Right lung (tissue), 5 donors: ENCODE data around the gene DUSP8. TPM values are rescaled to one million over a fixed set of nuclear protein-coding genes. Genes with fewer than 3 reads are reported as not detected.
"Not testable (repeated sequence)": the region's sequence is repeated elsewhere in the genome, so short reads cannot be mapped to it uniquely, and the experiment has no call there.

Experiments used
- DNase-seq, 2 donors: peaks; one replicate each; pipeline ENCODE4 v3.0.0-alpha.2; 2013
- polyA plus RNA-seq, 5 donors: library from polyadenylated mRNA; unstranded; fragments of 120-200 nt; gene quantifications; one replicate each; pipeline versions ENCODE4 v1.2.1 to v1.2.3, GENCODE V29; 2013; ENCODE audit warnings: inconsistent platforms in 1 of 5, low replicate concordance in 1 of 5; ENCODE audit not compliant: insufficient read length in 5 of 5, insufficient read depth in 1 of 5

DUSP8 gene
- polyA plus RNA-seq, 5 donors: 0.85 to 1.8 (median 1.2) TPM

DNA sequence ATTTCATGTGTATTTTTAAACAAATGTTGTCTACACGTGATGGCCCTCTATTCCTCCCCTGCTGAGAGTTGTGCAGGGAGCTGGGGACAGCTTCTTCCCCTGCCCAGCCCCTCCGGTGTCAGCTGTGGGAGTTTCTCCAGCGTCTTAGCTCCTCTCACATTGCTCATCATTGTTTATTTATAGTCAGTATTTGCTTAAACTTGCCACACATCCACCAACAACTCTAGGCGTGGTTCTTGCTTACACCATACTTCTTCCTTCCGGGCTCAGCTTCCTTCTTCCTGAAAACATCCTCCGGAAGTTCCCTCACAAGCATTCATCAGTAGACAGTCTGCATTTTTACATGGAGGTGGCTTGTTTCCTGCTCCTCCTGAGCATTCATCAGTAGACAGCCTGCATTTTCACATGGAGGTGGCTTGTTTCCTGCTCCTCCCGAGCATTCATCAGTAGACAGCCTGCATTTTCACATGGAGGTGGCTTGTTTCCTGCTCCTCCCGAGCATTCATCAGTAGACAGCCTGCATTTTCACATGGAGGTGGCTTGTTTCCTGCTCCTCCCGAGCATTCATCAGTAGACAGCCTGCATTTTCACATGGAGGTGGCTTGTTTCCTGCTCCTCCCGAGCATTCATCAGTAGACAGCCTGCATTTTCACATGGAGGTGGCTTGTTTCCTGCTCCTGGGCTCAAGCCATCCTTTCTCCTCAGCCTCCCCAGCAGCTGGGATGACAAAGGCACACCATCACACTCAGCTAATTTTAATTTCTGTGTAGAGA, 17.3 kb upstream of the DUSP8 start:
- DNase-seq: not testable (repeated sequence)

DNA sequence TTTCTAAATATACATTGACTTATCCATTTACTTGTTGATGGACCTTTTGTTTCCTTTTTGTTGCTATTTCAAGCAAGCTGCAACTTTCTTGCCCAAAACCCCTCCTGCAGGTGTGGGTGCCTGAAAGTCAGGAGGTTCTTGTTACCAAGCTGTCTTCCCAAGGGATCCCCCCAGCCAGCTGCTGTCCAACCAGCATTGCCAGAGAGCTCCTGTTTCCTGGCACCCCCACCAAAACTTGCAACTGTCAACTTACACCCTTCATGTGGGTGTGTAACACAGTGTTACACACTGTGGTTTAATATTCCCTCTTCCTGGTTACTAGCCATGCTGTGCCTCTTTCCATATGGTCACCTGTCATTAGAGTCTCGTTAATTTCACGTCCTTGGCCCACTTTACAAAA, 14.6 kb upstream of the DUSP8 start:
- DNase-seq: no peak

DNA sequence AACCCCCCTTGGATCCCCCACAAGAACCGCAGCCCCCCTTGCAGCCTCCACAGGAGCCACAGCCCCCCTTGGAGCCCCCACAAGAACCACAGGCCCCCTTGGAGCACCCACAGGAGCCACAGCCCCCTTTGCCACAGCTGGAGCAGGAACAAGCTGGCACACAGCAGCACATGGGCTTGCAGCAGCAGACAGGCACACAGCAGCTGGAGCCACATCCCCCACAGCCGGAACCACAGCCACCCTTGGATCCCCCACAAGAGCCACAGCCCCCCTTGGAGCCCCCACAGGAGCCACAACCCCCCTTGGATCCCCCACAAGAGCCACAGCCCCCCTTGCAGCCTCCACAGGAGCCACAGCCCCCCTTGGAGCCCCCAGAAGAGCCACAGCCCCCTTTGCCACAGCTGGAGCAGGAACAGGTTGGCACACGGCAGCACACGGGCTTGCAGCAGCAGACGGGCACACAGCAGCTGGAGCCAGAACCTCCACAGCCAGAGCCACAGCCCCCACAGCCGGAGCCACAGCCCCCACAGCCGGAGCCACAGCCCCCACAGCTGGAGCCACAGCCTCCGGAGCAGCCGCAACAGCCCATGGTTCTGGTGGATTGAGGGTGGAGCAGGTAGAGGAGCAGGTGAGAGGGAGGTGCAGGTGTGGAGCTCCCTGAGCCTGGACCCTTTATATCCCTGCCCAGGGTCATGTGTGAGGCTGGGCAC, 12.7 kb upstream of the DUSP8 start, which contains the start of gene KRTAP5-1:
Gene KRTAP5-1, minus strand, starts transcription at position 623 of the 710 bp plus-strand sequence. Its CDS starts 34 bp downstream, at position 589.
- not testable (repeated sequence) for DNase-seq

DNA sequence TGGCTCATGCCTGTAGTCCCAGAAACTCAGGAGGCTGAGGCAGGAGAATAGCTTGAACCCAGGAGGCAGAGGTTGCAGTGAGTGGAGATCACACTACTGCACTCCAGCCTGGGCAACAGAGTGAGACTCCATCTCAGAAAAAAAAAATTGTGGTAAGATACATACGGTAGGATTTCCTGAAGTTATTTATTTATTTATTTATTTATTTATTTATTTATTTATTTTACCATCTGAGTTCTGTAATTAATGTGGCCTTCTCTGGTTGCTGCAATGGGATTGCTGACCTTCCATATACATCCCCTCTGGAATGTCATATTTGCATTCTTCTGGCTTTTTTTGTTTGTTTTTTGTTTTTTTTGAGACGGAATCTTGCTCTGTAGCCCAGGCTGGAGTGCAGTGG, 10.8 kb upstream of the DUSP8 start:
- DNase-seq: not testable (repeated sequence)

DNA sequence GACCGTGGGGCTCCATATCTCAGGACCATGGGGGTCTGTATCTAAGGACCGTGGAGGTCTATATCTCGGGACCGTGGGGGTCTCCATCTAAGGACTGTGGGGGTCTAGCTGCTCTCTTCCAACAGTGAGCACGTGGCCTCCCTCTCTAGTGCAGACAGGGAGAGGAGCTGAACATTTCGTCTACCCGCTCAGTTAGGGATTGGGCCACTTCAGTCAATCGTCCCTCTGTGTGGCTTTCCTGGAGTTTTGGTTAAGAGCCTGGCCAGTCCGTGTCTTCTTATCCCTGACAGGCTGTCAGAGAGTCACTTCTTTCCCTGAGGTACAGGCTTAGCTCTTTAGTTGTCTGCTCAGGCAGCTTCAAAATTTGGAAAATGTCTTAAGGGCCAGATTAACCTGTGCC, 9.9 kb upstream of the DUSP8 start:
- DNase-seq: no peak

DNA sequence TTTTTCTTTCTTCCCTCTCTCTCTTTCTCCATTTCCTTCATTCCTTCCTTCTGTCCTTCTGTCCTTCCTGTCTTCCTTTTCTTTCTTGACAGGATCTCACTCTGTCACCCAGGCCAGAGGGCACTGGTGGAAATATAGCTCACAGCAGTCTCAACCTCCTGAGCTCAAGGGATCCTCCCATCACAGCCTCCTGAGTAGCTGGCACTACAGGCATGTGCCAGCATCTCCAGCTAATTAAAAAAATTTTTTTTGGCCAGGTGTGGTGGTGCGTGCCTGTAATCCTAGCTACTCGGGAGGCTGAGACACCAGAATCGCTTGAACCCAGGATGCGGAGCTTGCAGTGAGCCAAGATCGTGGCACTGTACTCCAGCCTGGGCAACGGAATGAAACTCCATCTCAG, 4.8 kb upstream of the DUSP8 start:
- no peak for DNase-seq

DNA sequence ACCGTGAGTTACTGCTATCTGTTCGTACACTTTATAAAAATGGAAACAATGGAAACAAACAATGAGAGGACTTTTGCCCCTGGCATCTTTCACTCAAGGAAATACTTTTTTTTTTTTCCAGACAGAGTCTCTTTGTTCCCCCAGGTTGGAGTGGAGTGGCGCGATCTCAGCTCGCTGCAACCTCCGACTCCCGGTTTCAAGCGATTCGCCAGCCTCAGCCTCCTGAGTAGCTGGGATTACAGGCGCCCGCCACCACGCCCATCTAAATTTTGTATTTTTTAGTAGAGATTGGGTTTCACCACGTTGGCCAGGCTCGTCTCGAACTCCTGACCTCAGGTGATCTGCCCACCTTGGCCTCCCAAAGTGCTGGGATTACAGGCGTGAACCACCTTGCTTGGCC, 3.7 kb upstream of the DUSP8 start:
- not testable (repeated sequence) for DNase-seq

DNA sequence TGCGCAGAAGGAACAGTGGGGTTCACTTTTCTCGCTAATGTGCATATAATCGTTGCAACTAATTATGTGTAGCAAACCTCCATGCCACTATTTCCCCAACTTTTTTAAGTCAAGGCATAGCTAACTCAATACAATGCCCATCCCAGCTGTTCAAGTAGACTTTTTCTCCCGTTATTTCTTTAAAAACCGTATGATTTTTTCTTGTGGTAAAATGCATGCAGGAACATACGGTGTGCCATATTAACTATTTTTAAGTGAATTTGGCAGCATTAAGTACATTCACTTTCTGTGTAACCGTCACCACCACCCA, 2.8 kb upstream of the DUSP8 start:
- DNase-seq: no peak

DNA sequence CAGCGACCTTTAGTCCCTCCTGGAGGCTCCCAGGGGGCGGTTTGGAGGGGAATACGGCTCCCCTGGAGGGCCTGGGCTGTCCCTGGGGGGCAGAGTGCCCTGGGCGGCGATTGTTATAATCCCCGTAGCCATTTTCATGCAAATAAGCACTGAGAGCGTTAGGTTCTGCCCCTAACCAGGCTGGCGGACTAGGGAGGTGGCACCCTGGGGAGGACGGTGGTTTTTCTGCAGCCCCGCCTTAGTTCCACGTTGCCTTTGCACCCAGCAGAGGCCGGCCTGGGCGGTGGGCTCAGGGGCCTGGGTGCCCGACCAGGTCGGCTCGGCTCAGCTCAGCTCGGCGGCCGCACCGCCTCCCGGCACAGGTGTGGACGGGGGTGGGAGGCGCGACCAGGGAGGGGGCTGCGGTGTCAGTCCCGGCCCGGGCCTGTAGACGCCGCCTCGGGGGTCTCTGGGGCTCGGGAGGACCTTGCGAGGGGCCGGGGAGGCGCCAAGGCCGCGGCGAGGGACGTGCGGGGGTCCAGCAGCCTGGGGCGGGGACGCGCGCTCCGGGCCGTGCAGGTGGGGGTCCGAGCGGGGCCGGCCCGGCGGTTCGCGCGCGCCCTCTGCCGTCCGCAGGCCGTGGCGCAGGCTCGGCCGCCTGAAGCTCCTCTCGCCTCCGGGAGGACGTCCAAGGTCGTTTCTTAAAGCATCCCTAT, 2.3 kb upstream of the DUSP8 start:
- DNase-seq: no peak

DNA sequence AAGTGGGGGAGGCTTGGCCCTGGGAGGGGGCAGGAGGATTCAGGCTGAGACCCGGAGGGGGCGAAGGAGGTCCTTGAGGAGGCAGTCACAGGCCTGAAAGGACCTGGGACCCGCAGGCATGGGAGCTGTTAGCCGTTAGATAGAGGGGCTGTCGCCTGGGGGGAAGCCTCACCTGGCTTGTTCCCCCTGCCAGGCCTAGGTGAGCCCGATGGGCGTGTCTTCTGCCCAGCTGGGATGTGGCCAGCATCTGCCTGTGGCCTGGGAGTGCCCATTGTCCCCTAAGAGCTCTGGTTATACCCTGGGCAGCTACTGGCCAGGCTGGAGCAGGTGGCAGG, 1.8 kb upstream of the DUSP8 start:
- DNase-seq: no peak

DNA sequence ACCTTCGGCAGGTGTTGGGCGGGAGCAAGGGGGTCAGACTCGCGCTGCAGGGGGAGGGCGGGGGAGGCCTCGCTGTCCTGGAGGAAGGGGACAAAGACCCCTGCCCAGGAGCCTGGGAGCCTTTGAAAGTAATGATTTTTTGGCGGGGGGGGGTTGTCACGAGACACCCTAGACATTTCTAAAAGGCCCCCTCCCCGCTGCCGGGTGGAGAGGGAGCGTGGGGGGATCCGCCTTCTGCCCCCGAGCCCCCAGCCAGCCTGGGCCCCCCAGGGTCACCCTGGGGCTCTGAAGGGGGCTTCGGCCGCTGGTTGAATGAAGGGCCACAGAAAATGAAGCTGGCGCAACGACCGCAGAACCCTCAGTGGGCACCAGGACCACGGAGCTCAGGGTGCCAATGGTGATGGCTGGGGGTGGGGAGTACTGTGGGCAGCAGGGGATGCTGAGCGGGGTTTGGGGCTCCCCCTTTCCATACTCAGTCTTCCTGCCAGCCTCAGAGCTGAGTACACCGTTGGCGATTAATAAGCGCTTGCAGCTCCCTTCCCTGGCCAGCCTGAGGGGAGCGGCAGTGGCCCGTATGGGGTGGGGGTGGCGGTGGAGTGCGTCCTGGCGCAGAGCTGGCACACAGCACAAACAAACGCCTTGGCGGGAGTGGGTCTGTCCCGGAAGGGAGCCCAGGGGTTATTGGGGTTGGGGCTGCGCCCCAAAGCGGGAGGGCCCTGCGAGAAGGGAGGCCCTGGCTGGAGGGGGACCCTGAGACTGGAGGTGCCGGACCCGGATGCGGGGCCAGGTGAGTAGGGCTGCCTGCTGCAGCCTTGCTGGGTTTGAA, 1.2 kb upstream of the DUSP8 start:
- no peak for DNase-seq

DNA sequence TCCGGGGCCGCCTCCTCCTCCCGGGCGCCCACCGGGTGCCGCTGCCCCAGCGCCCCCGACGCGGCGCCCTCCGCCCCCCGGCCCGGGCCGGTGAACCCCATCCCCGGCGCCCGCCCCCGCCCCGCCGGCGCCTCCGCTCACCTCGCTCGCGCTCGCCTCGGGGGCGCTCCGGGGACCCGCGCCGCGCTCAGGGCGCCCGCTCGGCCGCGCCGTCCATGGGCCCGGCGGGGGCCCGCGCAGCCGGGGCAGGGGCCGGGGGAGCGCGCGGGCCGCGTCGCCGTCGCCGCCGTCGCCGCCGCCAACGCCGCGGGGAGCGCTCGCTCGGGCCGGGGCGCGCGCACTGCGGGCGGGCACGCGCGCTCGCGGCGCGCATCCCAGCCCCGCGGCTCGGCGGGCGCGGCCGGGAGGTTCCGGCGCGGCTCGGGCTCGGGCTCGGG, 293 bp downstream of the DUSP8 start:
- no peak for DNase-seq

DNA sequence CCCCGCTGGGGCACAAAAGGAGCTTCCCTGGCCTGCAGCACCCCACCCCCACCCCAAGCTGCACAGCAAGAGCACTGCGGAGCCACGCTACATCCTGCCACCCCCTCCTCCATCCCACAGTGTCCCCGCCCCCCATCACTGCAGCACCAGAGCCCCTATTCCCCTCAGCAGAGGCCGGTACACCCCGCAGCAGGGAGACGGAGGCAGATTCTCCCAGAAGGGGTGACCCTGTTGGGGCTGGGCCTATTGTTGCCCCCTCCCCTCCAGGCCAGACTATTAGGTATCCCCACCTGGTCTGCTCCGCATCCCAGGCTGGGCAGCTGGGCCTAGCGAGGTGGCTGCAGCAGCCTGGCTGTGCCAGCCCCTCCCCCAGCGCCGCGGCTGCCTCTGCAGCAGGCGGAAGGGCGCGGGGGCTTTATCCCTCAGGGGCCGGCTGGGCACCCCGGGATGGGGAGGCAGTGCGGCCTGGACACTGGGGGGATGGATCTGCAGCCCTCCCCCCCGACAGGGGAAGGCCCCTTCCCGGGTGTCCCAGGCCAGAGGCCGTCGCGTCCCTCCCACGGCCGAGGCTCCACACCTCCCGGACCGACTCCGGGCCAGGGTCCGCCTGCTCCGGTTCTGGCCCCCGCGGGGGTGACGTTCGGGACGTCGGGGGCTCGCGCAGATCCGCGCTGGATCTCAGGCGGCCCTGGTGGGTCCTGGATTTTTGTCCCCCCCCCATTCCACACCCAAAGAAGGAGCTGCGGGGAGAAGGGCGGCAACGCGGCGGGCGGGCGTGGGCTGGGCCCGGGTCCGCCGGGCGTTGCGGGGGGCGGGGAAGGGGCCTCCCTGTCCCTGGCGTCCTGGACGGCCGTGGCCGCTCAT, 943 bp downstream of the DUSP8 start:
- DNase-seq: no peak

DNA sequence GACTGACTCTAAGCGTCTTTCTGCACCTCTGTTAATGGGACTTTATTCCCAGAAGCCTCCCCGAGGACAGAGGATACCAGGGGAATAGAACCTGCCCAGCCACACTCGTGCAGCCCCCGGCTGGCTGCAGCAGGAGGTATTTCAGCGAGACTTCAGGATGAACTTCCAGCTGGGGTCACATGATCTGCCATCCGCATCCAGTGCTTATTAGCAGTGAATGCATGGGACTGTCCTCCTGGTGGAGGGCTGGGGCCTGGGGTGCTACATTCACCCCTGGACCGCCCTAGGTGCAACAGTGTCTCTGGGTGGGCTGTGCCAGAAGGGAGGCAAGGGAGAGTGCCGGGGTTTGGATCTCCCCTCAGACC, 1.6 kb downstream of the DUSP8 start:
- DNase-seq: no peak

DNA sequence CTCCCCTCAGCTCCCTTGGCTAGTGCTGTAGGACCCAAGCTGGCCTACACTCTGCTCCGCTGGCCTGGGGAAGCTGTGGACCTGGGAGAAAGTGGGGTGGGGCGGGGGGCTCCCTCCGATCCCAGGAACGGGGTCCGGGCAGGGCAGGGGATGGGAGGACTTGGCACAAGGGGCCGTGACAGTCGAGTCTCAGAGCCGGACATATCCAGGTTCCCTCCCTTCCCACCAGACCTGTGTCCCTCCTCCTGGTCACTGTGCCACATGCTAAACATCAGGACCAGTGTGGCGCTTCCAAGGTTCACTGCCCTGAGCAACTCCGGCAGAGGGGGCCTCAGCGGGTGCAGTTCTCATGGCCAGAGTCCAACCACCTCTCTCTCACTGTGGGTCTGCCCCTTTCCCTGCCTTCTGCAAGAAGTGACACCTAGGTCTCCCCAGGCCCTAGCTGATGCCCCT, 2.0 kb downstream of the DUSP8 start:
- DNase-seq: no peak

DNA sequence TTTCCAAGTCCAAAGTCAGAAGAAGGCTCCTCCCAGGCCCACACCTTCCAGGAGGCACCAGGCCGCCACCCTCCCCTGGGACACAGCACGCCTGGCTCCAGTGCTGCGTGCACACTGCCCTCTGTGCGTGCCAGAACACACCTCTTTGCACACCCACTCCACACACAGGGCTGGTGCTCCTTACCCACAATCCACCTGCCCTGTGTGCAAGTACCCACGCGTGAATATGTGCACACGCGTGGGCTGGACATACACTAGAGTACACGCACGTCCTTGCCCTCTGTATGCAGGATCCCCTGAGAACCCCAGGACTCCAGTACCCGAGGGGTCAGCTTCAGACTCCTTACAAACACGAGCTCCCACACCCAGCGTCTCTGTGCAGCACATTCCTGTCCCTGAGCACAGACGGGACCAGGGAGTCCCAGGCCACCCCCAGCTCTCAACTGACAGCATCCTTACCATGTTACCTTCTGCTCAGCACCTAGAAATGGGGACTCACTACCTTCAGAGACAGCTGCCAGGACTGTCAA, 2.8 kb downstream of the DUSP8 start:
- no peak for DNase-seq

DNA sequence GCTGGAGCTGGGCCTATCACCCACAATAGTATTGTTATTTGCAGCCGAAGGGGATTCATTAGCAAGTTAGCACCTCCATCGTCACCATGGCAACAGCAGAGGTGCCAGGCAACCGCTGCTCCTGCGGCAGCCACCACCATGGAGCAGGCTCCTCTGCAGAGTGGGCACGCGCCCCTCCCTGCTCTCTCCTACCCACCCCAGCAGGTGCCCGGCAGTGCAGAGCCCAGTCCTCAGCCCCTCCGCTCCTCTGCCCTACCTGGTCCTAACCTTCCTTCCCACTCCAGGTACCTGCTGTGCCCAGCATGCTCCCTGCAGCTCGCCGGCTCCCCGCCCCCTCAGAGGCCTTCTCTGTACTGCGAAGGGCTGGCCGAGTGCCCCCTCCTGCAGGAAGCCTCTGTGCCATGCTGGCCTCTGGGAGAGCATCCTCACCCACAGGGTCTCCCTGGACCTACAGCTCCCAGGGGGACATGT, 3.6 kb downstream of the DUSP8 start:
- no peak for DNase-seq

DNA sequence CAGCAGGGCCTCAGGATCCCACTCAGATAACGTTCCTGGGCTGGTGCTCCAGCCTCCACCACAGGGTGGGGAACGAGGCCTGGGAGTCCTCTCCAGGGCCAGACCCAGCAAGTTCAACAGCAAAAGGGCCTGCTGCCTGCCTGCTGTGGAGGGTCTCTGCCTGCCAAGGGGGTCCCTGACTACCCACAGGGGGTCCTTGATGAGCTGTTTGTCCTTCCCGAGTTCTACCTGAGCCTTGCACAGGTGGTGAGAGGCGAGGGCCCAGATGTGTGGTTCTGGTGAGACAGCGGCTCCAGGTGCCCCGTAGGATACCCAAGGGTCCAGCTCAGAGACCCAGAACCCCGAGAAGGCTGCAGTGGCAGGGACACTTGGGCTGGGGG, 4.4 kb downstream of the DUSP8 start:
- no peak for DNase-seq

DNA sequence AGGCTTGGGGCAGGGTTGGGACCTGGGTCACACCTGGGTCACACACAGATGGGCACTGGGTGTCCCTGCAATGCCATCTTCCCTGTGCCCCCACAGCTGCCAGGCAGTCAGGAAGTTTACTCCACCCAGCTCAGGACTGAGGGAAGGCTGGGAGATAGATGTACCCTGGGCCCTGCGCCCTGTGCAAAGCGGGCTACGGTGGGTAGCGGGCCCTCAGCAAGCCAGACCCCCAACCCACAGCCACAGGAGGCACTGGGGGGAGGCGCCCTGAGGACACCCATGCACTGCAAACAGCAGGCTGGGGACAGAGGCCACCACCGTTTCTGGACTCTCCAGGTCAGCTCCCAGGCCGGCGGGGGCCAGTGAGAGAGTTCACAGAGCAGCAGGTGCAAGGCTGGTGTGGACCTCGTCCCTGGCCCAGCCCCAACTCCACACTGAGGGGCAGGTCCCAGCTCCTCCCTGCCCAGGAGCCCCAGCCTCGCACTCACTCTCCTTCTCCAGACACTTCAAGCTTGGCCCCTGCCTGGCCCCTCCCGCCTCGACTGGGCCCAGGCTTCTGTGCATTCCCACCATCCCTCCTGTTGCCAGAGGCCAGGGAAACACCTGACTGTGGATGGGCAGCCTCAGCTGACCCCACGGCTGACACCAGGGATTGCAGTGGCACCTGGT, 4.9 kb downstream of the DUSP8 start:
- no peak for DNase-seq

DNA sequence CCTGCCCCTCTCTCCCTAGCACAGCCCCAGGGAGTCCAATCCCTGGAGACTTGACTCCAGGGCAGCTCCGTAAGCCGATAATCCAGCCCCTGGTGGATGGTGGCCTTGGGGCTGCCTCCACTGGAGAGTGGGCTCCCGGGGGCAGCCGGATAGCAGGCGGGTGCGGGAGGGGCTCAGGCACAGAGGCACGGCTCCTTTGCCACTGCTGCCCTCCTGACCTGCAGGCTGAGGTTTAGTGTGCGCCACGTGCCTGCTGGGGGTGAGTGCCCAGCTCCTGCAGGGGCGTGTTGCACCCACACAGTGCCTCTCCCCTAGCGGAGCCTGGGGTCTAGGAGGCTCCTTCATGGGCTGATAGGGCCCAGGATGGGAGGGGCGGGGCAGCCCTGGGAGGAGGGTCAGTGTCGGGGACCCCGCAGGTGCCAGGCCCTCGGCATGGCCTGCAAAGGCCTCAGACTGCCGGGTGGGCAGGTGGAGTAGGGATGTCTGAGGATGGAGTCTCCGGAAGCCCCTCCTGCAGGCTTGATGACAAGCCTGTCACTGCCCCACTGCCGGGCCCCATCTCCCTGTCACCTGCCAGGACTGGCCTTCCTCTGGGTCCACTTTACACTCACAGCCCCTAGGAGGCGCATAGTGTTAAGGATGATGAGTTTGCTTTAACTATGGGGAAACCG, 5.6 kb downstream of the DUSP8 start:
- no peak for DNase-seq
